ENCODE data around the gene TACC3. TPM values are rescaled to one million over a fixed set of nuclear protein-coding genes. Genes with fewer than 3 reads are reported as not detected.

Gene TACC3
- polyA plus RNA-seq, 1 donor, result 27.8 TPM

GRCh38 chr4:1753697-1754311, 32.5 kb downstream of the TACC3 start:
- Histone ChIP-seq H3K4me3 (ENCODE audit: low read length) (no peak overlapping the region), H3K36me3 (ENCODE audit: control insufficient read depth, insufficient read depth, low read length) (no peaks in the 10 kb centered on the region), H3K27ac (ENCODE audit: low read length) (no peak overlapping the region), H3K9me3 (ENCODE audit: control insufficient read depth, low read depth, low read length) (no peaks in the 10 kb centered on the region), H3K27me3 (ENCODE audit: control insufficient read depth, insufficient read depth, low read length) (no peaks in the 10 kb centered on the region), H3K4me1 (ENCODE audit: control insufficient read depth, insufficient read depth, low read length) (peaks cover 38% of the 10 kb centered on the region)
- peak in 1 of 2 donors; percentile 32 for DNase-seq
- no CpG with 5 or more reads among the region's 15 CpGs for WGBS (ENCODE audit: insufficient coverage, low lambda C conversion rate)

- Histone ChIP-seq H3K27ac (ENCODE audit: low read length) (no peak overlapping the region), H3K27me3 (ENCODE audit: control insufficient read depth, insufficient read depth, low read length) (no peaks in the 10 kb centered on the region), H3K4me3 (ENCODE audit: low read length) (no peak overlapping the region), H3K9me3 (ENCODE audit: control insufficient read depth, low read depth, low read length) (no peaks in the 10 kb centered on the region), H3K4me1 (ENCODE audit: control insufficient read depth, insufficient read depth, low read length) (peaks cover 38% of the 10 kb centered on the region), H3K36me3 (ENCODE audit: control insufficient read depth, insufficient read depth, low read length) (no peaks in the 10 kb centered on the region)
- DNase-seq, result no peak
- WGBS (ENCODE audit: insufficient coverage, low lambda C conversion rate), result no CpG with 5 or more reads among the region's 5 CpGs
Observed at GRCh38 chr4:1754336-1754735, 33.0 kb downstream of the TACC3 start.

GRCh38 chr4:1755297-1755696, 34.0 kb downstream of the TACC3 start:
- H3K9me3 ChIP-seq (ENCODE audit: control insufficient read depth, low read depth, low read length), result no peaks in the 10 kb centered on the region
- H3K4me3 ChIP-seq (ENCODE audit: low read length), result no peak overlapping the region
- no CpG with 5 or more reads among the region's 17 CpGs for WGBS (ENCODE audit: insufficient coverage, low lambda C conversion rate)
- no peak for DNase-seq
- H3K4me1 ChIP-seq (ENCODE audit: control insufficient read depth, insufficient read depth, low read length), result peaks cover 38% of the 10 kb centered on the region
- no peaks in the 10 kb centered on the region for H3K36me3 ChIP-seq (ENCODE audit: control insufficient read depth, insufficient read depth, low read length)
- no peak overlapping the region for H3K27ac ChIP-seq (ENCODE audit: low read length)
- no peaks in the 10 kb centered on the region for H3K27me3 ChIP-seq (ENCODE audit: control insufficient read depth, insufficient read depth, low read length)

- H3K9me3 ChIP-seq (ENCODE audit: control insufficient read depth, low read depth, low read length), result no peaks in the 10 kb centered on the region
- H3K36me3 ChIP-seq (ENCODE audit: control insufficient read depth, insufficient read depth, low read length), result no peaks in the 10 kb centered on the region
- no peak for DNase-seq
- H3K27ac ChIP-seq (ENCODE audit: low read length), result no peak overlapping the region
- WGBS (ENCODE audit: insufficient coverage, low lambda C conversion rate), result no CpG with 5 or more reads among the region's 18 CpGs
- H3K27me3 ChIP-seq (ENCODE audit: control insufficient read depth, insufficient read depth, low read length), result no peaks in the 10 kb centered on the region
- peaks cover 36% of the 10 kb centered on the region for H3K4me1 ChIP-seq (ENCODE audit: control insufficient read depth, insufficient read depth, low read length)
- no peak overlapping the region for H3K4me3 ChIP-seq (ENCODE audit: low read length)
Observed at GRCh38 chr4:1756079-1756478, 34.8 kb downstream of the TACC3 start.

GRCh38 chr4:1756893-1757779, 35.8 kb downstream of the TACC3 start:
- WGBS (ENCODE audit: insufficient coverage, low lambda C conversion rate), result no CpG with 5 or more reads among the region's 20 CpGs
- H3K9me3 ChIP-seq (ENCODE audit: control insufficient read depth, low read depth, low read length), result no peaks in the 10 kb centered on the region
- DNase-seq, result no peak

GRCh38 chr4:1757836-1758235, 36.5 kb downstream of the TACC3 start:
- Histone ChIP-seq H3K27ac (ENCODE audit: low read length) (no peak overlapping the region), H3K27me3 (ENCODE audit: control insufficient read depth, insufficient read depth, low read length) (no peaks in the 10 kb centered on the region), H3K4me3 (ENCODE audit: low read length) (no peak overlapping the region), H3K36me3 (ENCODE audit: control insufficient read depth, insufficient read depth, low read length) (no peaks in the 10 kb centered on the region), H3K9me3 (ENCODE audit: control insufficient read depth, low read depth, low read length) (no peaks in the 10 kb centered on the region), H3K4me1 (ENCODE audit: control insufficient read depth, insufficient read depth, low read length) (peaks cover 20% of the 10 kb centered on the region)
- no peak for DNase-seq
- no CpG with 5 or more reads among the region's 17 CpGs for WGBS (ENCODE audit: insufficient coverage, low lambda C conversion rate)

More at GRCh38 chr4:1756893-1757779, 35.8 kb downstream of the TACC3 start:
- Histone ChIP-seq H3K4me1 (ENCODE audit: control insufficient read depth, insufficient read depth, low read length) (peaks cover 26% of the 10 kb centered on the region), H3K36me3 (ENCODE audit: control insufficient read depth, insufficient read depth, low read length) (no peaks in the 10 kb centered on the region), H3K4me3 (ENCODE audit: low read length) (no peak overlapping the region), H3K27ac (ENCODE audit: low read length) (no peak overlapping the region), H3K27me3 (ENCODE audit: control insufficient read depth, insufficient read depth, low read length) (no peaks in the 10 kb centered on the region)

GRCh38 chr4:1758306-1759121, 37.2 kb downstream of the TACC3 start:
- H3K9me3 ChIP-seq (ENCODE audit: control insufficient read depth, low read depth, low read length), result no peaks in the 10 kb centered on the region
- H3K4me3 ChIP-seq (ENCODE audit: low read length), result no peak overlapping the region
- no peaks in the 10 kb centered on the region for H3K27me3 ChIP-seq (ENCODE audit: control insufficient read depth, insufficient read depth, low read length)
- peaks cover 18% of the 10 kb centered on the region for H3K4me1 ChIP-seq (ENCODE audit: control insufficient read depth, insufficient read depth, low read length)
- no peak for DNase-seq
- H3K36me3 ChIP-seq (ENCODE audit: control insufficient read depth, insufficient read depth, low read length), result no peaks in the 10 kb centered on the region
- no CpG with 5 or more reads among the region's 27 CpGs for WGBS (ENCODE audit: insufficient coverage, low lambda C conversion rate)
- H3K27ac ChIP-seq (ENCODE audit: low read length), result no peak overlapping the region

- WGBS (ENCODE audit: insufficient coverage, low lambda C conversion rate), result no CpG with 5 or more reads among the region's 19 CpGs
- no peak overlapping the region for H3K4me3 ChIP-seq (ENCODE audit: low read length)
- no peak overlapping the region for H3K27ac ChIP-seq (ENCODE audit: low read length)
- DNase-seq, result no peak
- H3K36me3 ChIP-seq (ENCODE audit: control insufficient read depth, insufficient read depth, low read length), result no peaks in the 10 kb centered on the region
- H3K4me1 ChIP-seq (ENCODE audit: control insufficient read depth, insufficient read depth, low read length), result peaks cover 15% of the 10 kb centered on the region
- no peaks in the 10 kb centered on the region for H3K27me3 ChIP-seq (ENCODE audit: control insufficient read depth, insufficient read depth, low read length)
- H3K9me3 ChIP-seq (ENCODE audit: control insufficient read depth, low read depth, low read length), result no peaks in the 10 kb centered on the region
Observed at GRCh38 chr4:1759170-1759817, 38.0 kb downstream of the TACC3 start.

GRCh38 chr4:1759818-1760223, 38.5 kb downstream of the TACC3 start:
- Histone ChIP-seq H3K36me3 (ENCODE audit: control insufficient read depth, insufficient read depth, low read length) (no peaks in the 10 kb centered on the region), H3K4me3 (ENCODE audit: low read length) (no peak overlapping the region), H3K9me3 (ENCODE audit: control insufficient read depth, low read depth, low read length) (no peaks in the 10 kb centered on the region), H3K27ac (ENCODE audit: low read length) (no peak overlapping the region), H3K4me1 (ENCODE audit: control insufficient read depth, insufficient read depth, low read length) (peaks cover 10% of the 10 kb centered on the region), H3K27me3 (ENCODE audit: control insufficient read depth, insufficient read depth, low read length) (no peaks in the 10 kb centered on the region)
- no peak for DNase-seq
- no CpG with 5 or more reads among the region's 13 CpGs for WGBS (ENCODE audit: insufficient coverage, low lambda C conversion rate)

Data from large intestine (tissue), 3 donors.